Stomach (tissue), 4 donors: ENCODE results near the gene LIMS2.
A peak's percentile ranks its signal among the peaks of the same experiment; 100 is the strongest.

Experiments used
- CTCF ChIP-seq, 7 experiments: fragments of 450-650 bp in 4 of 7; fragments of 200-600 bp in 3 of 7; sonication (generic) in 3 of 7; IDR thresholded peaks; one replicate each; pipeline ENCODE4 v1.5.1; 2016 to 2019; ENCODE audit warnings: antibody characterized with exemption in 7 of 7, control low read depth in 2 of 7, mild to moderate bottlenecking in 1 of 7
- POLR2AphosphoS5 ChIP-seq, 3 donors: sonication (generic); formaldehyde crosslinking; IDR thresholded peaks; one replicate each; pipeline ENCODE4 v1.6.1; 2016; ENCODE audit warnings: antibody characterized with exemption in 3 of 3

GRCh38 chr2:127650785-127651380 lies 24.4 kb downstream of the LIMS2 start:
- no peak for TF ChIP-seq CTCF (IDR thresholded peaks at IDR 0.05)
- TF ChIP-seq POLR2AphosphoS5 (IDR thresholded peaks at IDR 0.05): peak in 1 of 3 donors; percentile 0
